ENCODE data around the gene TMEM123. TPM values are rescaled to one million over a fixed set of nuclear protein-coding genes. Genes with fewer than 3 reads are reported as not detected.

Gene TMEM123
- polyA plus RNA-seq, 3 donors: 331 to 380 (median 377) TPM

DNA sequence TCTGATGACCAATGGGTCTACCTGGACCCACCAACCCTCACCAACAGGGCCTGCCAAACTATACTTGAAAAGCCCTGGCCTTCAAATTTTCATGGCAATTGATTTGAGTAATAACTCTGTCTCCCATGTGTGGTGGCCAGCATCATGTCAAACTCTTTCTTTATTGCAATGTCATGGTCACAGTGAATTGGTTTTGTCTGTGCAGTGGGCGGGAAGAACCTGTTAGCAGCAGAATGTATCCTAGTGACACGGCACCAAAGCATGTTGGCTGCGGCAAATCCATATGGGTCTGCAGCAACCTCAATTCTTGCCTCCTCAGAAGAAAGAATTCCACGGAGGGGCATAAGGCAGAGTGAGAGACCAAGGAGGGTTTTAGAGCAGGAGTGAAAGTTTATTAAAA is 19.6 kb upstream of the TMEM123 start:
- DNase-seq (ENCODE audit: low read depth in 3 of 3, low spot score in 2 of 3): no peak

DNA sequence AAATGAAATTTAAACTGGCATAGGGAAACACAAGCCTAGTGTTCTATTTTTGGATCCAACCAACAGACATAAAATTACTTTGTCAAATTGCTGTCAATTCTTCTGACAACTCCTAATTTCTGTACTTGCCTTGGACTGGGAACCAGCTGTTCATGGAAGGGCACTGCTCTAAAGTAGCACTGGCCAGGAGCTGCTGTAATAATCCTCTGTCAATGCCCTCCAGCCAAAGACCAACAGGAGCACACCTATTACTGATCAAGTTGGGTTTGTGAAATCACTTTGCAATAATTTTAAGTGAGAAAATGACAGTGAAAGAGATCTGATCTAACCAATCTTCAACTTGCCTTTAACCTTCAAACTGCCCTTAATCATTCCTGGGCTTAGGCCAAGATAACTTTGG is 18.9 kb upstream of the TMEM123 start:
- no peak for DNase-seq (ENCODE audit: low read depth in 3 of 3, low spot score in 2 of 3)

DNA sequence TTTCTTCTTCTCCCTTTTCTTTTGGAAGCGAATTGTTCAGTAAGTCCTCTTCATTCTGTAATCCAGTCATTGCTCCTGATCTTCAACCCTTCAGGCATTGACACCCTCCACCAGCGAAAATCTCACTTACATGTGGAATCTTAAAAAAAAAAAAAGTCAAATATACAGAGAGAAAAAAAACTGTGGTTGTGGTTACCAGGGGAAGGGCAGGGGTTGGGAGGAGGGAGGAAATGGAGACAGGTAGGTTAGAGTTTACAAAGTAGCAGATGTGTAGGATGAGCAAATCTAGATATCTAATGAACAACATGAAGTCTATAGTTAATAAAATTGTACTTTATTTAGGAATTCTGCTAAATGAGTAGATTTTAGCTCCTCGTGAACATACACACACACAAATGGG is 17.7 kb upstream of the TMEM123 start:
- DNase-seq (ENCODE audit: low read depth in 3 of 3, low spot score in 2 of 3): no peak

DNA sequence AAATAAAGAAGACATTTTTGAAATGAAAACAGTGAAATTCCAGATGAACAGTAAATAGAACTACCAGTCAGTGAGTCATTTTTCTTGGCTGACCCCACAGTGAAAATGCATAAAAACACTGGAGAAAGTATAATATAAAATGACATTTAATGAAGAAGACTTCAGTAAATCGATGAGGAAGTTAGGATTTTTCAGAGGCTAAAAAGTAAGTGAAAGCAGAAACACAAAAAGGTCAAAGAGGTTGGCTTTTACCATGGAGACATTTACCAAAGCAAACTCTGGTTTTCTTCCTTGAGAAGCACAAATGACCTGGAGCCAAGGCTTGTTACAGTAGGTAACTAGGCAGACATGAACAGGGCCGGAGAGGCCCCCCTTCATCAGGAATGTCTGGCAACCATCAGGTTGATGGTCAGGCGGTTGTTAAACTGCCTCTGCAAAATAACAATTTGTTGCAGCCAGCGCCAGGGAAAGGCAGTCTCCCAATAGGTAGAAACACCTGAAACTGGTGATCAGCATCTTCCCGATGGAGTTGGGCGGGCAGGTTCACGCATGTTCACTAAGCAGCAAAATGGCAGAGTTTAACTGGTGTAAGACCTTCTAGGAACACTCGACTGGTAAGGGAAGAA is 16.7 kb upstream of the TMEM123 start:
- no peak for DNase-seq (ENCODE audit: low read depth in 3 of 3, low spot score in 2 of 3)

DNA sequence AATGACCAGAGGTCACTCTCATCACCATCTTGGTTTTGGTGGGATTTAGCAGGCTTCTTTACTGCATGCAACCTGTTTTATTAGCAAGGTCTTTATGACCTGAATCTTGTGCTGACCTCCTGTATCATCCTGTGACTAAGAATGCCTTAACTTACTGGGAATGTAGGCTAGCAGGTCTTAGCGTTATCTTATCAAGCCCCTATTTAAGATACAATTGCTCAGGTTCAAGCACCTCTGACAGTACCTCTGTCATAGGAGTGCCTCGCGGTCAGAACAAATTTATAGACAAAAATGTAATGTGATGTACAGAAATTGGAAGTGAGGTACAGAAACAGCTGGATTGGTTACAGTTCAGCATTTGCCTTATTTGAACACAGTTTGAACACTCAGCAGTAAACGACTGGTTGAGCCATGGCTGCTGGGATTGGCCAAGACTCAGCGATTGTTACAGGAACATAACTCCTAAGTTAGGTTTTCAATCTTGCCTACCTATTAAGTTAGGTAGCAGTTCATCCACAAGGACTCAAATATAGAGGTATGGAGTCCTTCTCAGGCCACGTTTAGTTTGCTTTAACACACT is 16.1 kb upstream of the TMEM123 start:
- DNase-seq (ENCODE audit: low read depth in 3 of 3, low spot score in 2 of 3): no peak

DNA sequence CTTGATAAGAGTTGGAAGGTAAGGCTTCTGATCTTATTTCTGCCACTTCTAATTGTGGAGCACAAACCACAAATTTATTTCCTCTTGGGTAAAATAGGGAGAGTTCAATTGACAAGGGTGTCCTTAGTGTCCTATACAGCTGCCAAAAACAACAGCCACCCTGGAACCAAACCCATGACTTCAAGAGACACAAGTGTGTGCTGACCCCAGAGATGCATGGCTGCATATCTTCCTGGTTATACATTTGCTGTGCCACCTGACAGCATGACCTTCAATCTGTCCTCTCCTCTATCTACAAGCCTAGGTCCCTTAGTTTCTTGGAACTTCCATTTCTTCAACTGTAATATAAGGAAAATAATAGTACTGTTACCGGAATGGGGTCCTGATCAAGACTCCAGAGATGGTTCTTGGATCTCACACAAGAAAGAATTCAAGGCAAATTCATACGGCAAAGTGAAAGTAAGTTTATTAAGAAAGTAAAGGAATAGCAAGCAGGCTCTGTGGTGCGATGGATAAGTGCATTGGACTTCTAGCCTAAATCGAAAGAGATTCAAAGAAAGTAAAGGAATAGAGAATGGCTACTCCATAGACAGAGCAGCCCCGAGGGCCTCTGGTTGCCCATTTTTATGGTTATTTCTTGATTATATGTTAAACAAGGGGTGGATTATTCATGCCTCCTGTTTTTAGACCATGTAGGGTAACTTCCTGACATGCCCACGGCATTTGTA is 15.5 kb upstream of the TMEM123 start:
- DNase-seq (ENCODE audit: low read depth in 3 of 3, low spot score in 2 of 3): no peak

DNA sequence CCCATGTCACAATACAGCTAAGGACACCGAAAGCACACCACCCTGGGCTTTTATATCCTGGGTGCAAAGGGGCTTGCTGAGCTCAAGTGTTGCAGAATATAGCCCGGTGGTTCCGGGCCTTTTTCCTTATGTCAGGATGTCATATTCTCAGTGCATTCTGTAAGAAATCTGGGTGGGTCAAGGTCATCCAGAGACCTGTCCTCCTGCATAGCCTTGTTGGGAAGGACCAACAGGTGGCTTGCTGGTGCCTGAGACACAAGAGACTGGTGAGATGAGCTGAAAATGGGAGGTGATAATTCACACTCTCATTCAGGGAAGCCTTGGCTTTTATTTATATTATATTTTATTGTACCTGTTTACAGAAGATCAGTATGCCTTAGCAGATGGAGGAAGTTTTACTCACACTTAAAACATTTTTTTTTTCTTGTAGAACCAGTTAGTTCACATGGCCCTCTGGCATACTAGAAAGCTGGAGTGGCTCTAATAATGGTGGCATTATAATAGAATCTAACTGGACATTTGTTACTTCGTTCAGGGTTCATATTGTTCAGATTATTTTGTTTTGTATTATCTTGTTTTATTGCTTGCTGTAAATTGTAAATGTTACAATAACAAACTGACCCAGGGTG is 14.6 kb upstream of the TMEM123 start:
- DNase-seq (ENCODE audit: low read depth in 3 of 3, low spot score in 2 of 3): no peak

DNA sequence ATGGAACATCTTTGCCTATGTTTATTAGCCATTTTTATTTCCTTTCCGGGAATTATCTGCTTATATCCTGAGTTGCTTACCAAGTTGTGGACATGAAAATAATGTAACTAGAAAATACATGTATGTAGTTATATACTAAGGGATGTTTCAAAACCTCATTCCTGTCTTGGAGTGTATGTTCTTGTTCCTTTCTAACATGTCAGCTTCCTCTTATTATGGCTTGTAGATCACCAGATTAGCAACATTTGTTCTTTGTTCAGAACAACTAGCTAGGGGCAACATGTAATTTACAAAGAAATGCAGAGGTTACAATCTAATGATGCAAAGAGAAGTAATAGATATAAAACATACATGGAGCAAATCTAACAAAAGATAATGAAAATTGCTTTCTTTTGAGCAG is 13.1 kb upstream of the TMEM123 start:
- no peak for DNase-seq (ENCODE audit: low read depth in 3 of 3, low spot score in 2 of 3)

DNA sequence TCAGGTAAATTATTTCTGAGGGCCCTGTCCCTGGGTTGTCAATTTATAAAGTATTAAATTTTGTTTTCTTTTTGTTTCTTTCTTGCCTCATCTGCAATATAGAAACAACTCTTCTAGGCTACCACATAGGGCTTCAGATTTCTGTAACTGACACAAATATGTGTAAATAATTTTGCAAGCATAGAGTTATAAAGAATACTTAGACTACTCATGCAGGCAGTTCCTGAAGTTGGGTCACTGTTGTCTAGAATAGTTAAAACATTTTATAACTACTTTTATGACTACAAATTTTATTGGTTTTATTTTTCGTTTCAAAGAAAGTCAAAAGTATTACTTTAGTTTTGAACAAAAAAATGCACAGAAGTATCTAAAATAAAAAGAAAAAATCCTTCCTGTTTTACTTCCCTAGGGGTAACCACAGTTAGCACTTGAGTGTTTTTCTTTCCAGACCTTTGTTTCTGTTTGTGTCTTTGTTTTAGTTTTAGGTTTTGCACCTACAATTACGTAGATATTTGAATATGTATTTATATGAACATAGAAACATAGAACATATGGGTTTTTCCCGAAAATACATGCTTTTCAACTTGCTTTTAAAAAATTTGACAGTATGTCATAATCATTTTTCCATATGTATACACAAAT is 12.4 kb upstream of the TMEM123 start:
- no peak for DNase-seq (ENCODE audit: low read depth in 3 of 3, low spot score in 2 of 3)

DNA sequence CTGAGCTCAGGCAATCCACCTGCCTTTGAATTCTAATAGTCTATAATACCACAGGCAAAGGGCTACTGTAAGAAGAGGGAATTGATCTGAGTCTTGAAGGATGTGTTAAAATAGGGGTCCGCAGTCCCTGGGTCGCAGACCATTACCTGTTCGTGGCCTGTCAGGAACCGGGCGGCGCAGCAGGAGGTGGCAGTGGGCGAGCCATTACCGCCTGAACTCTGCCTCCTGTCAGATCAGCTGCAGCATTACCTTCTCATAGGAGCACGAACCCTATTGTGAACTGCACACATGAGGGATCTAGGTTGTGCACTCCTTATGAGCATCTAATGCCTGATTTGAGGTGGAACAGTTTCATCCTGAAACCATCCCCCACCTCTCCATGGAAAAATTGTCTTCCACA is 11.5 kb upstream of the TMEM123 start:
- no peak for DNase-seq (ENCODE audit: low read depth in 3 of 3, low spot score in 2 of 3)

DNA sequence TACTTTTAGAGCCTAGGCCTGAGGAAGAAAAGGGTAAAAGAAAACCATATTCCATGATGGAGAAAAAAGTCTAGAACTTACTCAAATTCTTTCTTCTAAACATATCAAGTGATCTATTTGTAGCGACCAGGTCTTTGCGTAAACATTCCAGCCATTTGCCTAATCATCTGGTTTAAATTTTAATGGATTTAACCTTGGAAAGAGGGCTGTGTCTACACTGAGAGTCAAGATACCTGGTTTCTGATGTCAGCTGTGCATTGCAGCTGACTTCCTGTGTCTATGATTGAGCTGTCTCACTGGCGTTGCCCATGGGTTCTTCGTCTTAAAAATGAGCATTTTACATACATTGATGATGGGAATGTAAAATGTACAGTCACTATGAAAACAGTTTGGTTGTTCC is 10.0 kb upstream of the TMEM123 start:
- no peak for DNase-seq (ENCODE audit: low read depth in 3 of 3, low spot score in 2 of 3)

DNA sequence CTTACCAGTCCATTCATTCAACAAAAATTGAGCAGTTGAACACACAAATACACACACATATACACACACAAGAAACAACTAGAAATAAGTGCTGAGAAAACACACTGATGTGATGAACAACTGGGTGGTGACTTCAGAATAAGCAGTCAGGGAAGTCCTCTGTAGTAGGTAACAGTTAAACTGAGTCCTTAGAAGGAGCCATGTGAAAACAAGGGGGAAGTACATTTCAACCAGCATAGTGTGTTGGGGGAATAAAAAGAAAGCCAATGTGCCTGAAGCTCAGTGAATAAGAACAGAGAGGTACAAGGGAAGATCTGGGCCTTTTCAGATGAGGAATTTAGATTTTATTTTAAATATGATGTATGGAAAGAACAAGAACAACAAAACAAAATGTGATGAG is 6.8 kb upstream of the TMEM123 start:
- DNase-seq (ENCODE audit: low read depth in 3 of 3, low spot score in 2 of 3): no peak

DNA sequence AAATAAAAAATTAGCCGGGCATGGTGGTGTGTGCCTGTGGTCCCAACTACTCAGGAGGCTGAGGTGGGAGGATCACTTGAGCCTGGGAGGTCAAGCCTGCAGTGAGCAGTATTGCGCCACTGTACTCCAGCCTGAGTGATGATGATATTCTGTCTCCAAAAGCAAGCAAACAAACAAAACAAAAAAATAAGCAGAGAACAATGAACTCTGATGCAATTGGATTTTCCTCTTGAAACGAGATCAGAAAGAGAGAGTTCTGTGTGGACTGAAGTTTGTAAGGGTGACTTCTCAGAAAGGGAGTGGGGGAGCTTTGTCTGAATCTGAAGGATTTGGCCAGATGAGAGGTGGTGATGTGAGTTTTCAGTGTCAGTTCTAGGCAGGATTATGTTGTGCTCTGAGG is 6.0 kb upstream of the TMEM123 start:
- no peak for DNase-seq (ENCODE audit: low read depth in 3 of 3, low spot score in 2 of 3)

DNA sequence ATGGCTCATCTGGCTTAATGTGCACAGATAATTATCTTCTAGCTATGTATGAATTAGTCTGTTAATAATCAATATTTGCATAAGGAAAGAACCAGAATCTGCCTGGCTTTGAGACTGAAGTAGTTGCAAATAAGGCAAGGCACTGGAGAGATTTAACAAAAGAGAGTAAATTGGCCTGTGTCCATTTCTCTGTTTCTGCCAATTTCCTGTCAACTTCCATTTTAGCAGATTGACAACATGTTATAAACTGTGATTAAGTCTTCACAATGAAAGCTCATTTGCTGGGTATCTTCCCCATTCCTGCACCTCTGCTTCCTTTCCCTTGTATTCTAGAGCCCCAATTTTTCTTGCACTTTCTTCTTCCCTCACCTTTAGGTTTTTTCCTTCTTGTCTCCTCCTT is 5.3 kb upstream of the TMEM123 start:
- DNase-seq (ENCODE audit: low read depth in 3 of 3, low spot score in 2 of 3): no peak

DNA sequence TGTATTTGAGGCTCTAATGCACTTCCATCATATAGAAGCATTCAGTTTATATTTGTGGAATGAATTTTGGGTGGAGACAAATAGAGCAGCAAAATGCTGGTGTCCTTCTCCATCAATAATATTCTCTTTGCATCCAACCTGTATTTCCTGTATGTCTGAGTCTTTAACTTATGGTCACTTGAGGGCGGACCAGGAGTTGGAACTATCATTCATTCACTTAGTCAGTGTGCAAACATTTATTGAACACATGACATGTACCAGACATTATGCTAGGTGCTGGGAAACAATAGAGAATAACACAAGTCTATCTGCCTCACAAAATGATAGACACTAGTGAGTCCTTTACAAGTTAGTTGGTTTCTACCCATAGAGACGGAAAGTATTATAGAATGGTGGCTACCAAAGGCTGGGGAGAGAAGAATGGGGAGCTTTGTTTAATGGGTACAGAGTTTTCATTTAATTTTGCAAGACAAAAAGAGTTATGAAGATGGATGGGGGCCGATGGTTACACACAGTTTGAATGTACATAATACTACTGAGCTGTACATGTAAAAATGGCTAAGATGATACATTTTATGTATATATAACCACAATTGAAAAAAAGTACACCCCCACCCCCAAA is 4.6 kb upstream of the TMEM123 start:
- DNase-seq (ENCODE audit: low read depth in 3 of 3, low spot score in 2 of 3): no peak

DNA sequence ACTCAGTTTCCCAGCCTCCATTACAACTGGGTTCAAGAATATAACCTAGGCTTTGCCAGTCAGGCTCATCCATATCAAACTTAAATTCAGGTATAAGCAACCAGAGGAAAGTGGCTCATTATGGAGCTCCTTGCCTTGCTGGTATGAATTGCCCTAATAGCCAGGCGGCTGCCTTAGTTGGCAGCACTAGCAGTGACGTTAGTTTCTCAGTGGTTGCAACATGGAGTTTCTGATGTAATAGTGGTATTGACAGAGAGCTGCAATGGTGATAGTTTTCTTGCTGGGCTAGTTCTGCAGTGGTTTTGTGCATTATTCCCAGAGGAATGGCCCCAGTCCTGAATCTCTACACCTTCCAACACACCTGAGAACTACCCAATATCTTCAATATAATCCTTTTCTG is 3.8 kb upstream of the TMEM123 start:
- DNase-seq (ENCODE audit: low read depth in 3 of 3, low spot score in 2 of 3): no peak

DNA sequence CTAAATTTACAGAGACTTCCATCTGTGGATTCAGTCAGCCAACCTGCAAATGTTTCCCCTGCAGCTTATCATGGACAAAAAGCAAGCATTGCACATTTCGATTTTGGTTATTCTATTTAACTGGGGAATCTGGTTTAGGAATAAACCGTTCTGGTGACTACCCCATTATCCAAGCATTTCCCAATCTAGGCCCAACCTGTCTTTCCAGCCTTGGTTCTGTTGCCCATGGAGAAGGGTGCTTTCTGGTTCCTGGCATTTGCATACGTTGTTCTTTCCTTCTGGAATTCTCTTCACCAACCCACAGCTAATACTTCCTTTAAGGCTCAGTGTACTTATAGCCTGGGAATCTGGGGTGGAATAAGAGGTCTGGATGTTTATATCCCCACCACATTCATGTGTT is 1.4 kb upstream of the TMEM123 start:
- no peak for DNase-seq (ENCODE audit: low read depth in 3 of 3, low spot score in 2 of 3)

DNA sequence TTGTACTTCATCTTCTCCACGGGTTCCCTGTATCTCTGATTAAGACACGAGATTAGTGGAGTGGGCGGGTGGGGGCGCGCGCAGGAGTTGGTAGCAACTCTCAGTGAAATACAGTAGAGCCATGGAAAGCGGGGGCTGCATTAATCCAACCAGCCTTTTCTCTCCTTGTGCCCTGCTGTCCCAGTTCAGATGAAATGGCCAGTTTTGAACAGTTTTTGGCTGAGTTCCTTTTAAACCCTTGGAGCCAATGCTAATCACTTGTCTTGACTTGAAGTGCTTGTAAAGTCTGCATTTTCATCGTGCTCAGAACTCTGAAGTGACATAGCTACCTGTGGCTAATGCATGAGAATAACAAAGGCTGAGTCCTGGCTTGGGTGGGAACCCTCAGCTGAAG is 734 bp upstream of the TMEM123 start:
- DNase-seq (ENCODE audit: low read depth in 3 of 3, low spot score in 2 of 3): peak in 2 of 3 donors; percentile 35 to 40

DNA sequence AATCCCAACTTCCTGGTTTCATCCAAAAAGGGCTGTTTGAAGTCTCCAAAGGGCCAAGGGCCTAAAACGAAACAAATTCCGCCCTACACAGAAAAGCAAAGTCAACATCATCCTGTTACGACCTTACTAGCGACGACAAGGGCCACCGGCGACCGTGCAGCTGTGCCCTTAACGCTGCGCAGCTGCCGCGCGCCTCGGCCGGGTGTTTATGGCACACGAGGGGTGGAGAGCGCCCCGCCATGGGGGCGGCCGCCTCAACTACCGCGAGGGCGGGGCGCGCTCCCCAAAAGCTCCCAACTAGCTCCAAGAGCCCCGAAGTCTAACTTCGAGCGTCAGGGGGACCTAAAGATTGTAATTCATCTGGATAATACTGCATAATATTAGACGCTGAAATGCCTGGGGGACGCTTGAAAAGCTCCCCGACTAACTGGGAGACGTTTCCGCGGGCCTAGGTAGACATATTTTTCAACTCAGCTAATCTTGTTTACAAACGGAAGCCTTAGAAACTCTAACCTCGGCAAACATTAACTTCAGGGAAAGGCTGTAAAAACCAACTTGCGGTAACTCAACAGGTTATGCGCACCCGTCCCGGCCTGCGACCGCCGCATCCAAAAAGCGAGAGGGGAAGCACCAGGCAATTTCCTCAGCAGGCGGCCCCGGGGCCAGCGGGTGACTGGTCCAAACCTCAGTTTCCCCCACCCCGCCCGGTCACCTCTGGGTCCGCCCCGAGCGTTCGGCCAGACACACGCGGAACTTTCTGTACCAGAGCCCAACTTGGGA is 694 bp downstream of the TMEM123 start:
- DNase-seq (ENCODE audit: low read depth in 3 of 3, low spot score in 2 of 3): peak; percentile 51 to 67 (median 59)

DNA sequence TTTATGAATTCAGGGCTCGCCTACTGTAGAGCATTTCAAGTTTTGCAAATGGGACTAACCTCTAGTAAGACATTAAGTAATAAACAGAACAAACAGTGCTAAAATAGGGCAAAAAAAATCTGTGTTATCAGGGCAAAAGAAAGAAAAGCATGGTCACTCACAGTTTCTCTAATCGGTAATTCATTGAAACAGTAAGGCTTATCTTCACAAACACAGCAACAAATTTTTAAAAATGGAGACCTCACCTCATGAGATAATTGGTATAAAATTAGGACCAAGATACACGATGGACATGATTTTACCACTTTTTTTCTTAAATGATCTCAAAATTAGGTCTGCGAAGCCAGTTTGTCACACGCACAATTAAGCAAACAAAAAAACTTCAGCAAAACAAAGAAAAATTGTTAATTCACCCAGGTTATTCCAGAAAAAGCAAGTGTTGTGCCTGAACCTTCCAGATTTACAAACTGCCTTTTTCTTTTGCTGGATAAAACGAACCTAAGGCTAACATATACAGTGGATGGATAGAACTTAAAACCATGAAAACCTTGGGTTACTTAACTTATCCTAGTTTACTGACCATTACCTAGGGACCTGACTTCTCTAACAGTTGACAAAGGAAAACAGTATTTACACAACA is 1.4 kb downstream of the TMEM123 start:
- DNase-seq (ENCODE audit: low read depth in 3 of 3, low spot score in 2 of 3): peak in 1 of 3 donors; percentile 27
